NCI-H524 (cell line): ENCODE results near the gene RPSA.
"Not testable (repeated sequence)": the region's sequence is repeated elsewhere in the genome, so short reads cannot be mapped to it uniquely, and the experiment has no call there.

Source experiments
- DNase-seq, 2 experiments: peaks; one replicate each; lab custom pipeline; 2025; lab: John Stamatoyannopoulos, UW

Gene RPSA

DNA sequence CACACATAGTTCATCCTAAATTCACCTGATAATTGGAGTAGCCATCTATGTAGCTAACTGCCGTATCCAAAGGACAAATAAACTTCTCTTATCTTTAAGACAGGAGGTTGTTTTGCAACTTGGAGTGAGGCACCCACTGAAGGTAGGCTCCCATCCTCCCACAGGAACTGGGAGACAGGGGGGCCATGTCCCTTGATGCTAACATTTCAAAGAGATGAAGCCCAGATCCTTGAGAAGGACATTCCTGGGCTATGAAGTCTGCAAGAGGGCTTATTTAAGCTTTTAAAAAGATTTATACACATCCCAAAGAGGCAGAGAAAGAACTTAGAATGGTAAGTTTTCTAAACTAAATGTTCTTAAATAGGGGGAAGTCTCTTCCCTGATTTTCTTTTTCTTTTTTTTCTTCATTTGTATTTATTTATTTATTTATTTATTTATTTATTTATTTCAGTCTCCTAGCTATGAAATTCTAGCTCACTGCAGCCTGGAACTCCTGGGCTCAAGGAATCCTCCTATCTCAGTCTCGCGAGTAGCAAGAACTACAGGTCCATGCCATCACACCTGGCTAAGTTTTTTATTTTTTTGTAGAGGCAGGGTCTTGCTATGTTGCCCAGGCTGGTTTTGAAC is 48.2 kb downstream of the RPSA start:
- no peak for DNase-seq

- no peak for DNase-seq
Observed at GRCh38 chr3:39456159-39456558, 49.6 kb downstream of the RPSA start.

DNA sequence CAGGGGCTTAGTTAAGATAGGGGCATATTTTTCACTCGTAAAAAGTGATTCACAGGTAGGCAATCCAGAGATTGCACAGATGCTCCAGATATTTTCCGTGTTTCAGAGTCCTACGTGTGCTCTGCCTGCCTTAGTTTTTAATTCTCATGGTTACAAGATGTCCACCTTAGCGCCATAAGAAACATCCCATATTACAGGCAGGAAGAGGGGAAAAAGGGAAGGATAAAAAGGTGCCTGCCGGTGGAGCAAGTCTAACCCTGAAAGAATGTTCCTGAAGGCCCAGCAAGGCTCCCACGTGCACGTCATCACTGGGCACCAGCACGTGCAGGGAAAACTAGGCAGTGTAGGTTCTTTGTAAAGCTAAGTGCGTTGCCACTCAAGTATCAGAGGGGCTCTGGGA is 50.8 kb downstream of the RPSA start:
- no peak for DNase-seq

- not testable (repeated sequence) for DNase-seq
Observed at GRCh38 chr3:39458579-39458978, 52.1 kb downstream of the RPSA start.

GRCh38 chr3:39460677-39461076 is 54.2 kb downstream of the RPSA start:
- no peak for DNase-seq
